ENCODE results near the gene ATG7.

Gene ATG7

GRCh38 chr3:11543141-11543947 is 271.1 kb downstream of the ATG7 start:
- no peak overlapping the region for H3K27ac ChIP-seq
- no peak for DNase-seq (ENCODE audit: low read depth, low spot score)

GRCh38 chr3:11543948-11544387 is 271.8 kb downstream of the ATG7 start:
- no peak for DNase-seq (ENCODE audit: low read depth, low spot score)

DNA sequence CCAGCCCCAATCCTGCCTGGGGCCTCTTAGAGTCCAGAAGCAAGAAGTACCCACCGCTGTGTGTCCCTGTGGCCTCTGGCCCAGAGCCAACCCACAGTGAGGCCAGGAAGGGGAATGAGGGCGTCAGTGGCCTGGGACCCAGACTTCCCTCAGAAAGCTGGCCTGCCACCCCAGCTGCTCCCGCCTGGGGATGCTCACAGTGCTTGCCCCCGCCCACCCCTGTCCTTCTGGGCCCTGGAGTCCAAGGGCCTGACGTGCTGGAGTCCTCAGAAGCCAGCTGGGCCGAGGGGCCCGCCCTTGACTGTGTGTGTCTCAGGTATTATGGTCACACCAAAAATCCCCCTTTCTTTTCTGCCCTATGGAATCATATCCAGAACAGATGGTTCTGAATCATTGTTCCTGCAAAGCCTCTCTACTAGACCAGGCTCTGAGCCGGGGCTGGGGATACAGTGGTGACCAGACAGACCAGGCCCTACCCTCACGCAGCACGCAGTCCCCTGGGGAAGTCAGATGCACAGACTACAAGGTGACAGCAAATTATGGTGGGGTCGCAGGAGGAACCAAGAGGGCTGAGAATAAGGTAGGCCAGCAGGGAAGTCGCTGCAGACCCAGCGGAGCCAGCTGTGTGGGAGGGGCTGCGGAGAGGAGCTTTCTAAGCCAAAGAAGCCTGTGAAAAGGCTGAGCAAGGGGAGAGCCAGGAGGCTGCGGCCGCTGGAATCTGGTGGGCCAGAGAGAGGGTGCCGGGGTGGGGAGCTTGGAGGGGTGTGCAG is 272.4 kb downstream of the ATG7 start:
- DNase-seq (ENCODE audit: low read depth, low spot score) = no peak
- no peak overlapping the region for H3K27ac ChIP-seq

More at GRCh38 chr3:11543948-11544387, 271.8 kb downstream of the ATG7 start:
- H3K27ac ChIP-seq = no peak overlapping the region

DNA sequence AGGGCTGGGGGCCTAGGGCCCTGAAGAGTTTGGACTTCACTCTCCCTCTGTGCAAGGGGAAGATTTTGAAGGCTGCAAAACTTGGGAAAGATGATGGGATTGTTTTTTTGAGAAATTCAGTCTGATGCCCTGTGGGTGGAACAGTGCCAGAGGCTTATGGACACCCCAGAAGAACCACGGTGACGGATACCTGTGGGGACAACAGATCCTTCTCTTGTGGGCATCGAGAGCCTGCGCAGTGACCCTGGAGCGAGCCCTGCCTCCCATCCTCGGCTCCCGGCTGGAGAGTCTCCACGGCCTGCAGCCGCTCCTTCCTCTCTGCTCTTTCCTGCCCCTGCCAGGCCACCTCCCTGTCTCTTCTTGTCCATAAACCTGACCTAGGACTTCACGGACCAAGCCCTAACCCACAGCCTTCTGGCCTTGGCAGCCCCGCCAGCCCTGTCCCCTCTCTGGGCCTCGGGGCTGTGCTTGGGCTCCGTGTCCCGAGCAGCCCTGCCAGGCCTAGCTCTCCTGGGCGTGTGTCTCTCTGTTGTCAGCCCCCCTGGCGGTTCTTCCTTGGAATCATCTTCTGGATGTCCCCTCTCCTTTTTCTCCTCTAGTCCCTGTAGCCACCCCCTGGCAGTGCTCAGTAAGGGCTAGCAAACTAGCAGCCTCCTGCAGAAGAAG is 273.1 kb downstream of the ATG7 start:
- no peak overlapping the region for H3K27ac ChIP-seq
- no peak for DNase-seq (ENCODE audit: low read depth, low spot score)

DNA sequence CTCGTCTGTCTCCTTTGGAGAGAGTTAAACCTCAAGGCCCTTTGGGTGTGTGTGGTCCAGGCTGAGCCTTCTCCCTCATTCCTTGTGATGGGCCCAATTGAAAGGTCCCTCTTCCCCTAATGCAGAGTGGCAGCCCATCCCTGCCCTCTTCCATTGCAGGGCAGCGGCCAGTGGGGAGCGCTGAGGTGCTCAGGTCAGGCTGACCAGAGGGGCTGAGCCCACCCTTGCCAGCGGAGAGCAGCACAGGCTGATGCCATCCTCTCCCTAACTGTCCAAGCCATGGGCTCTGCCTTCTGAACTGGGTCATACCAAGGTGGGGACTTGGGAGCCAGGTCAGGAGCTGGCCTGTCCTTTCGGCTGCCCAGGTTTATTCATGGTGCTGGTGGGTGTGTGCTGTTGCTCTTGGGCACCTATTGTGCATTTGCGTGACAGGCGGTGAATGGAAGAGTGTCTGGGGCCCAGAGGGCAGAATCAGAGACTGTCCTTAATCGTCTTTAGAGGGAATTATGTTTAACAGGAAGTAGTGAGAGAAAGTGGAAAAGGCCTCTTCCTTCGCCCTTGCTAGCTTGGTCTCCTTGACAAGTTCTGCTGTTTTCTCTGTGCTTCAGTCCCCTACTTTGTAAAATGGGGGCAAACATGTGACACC is 274.6 kb downstream of the ATG7 start:
- no peak overlapping the region for H3K27ac ChIP-seq
- DNase-seq (ENCODE audit: low read depth, low spot score) = no peak

DNA sequence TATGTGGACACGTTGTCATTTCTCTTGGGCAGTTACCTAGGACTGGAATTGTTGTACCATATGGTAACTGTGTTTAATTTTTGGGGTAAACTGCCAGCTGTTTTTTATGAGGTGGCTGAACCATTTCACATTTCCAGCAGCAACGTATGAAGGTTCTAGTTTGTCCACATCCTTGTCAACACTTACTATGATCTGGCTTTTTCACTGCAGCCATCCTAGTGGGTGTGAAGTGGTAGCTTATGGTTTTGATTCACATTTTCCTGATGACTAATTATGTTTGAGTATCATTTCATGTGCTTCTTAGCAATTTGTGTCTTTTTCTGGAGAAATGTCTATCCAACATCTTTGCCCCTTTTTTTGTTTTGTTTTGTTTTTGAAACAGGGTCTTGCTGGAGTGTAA is 275.3 kb downstream of the ATG7 start:
- H3K27ac ChIP-seq = no peak overlapping the region

DNA sequence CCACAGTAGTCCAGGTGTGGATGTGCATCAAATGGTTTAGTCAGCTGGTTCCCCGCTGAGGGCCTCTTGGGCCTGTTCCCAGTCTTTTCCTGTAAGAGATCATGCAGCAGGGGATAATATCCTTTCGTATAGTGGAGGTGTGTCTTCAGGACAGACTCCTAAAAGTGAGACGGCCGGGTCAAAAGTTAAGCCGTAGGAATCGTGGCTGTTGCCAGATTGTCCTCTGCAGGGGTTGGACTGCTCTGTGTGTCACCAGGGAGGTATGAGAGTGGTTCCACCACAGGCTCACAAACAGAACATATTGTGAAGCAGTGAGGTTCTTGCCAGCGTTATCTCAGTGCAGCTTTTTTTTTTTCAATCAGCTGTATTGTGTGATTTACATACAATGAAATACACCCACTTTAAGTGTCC is 276.5 kb downstream of the ATG7 start:
- peak overlapping the region; percentile 30 for H3K27ac ChIP-seq
- DNase-seq (ENCODE audit: low read depth, low spot score) = no peak

More for the DNA sequence above, 275.3 kb downstream of the ATG7 start:
- DNase-seq (ENCODE audit: low read depth, low spot score) = no peak

- no peak for DNase-seq (ENCODE audit: low read depth, low spot score)
- H3K27ac ChIP-seq = peak overlapping the region; percentile 30
Measured at GRCh38 chr3:11549580-11550140, 277.5 kb downstream of the ATG7 start.

DNA sequence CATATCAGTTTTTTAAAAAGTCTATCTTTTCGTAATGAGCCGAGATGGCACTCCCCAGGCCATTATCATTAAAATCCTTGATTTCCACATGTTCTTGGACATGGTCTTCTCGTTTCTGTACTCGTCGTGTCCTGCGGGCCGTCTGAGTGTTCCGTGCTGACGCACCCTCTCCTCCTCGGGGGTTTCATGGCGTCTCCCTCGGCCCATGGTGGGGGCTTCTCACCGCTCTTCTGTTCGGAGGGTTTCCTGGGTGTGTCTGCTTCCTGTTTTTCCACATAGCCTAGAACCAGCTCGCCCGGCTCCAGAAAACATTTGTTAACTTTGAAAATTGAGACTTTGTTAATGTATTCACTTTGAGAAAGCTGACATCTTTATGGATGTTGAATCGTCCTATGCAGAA is 278.8 kb downstream of the ATG7 start:
- DNase-seq (ENCODE audit: low read depth, low spot score) = no peak
- no peak overlapping the region for H3K27ac ChIP-seq

DNA sequence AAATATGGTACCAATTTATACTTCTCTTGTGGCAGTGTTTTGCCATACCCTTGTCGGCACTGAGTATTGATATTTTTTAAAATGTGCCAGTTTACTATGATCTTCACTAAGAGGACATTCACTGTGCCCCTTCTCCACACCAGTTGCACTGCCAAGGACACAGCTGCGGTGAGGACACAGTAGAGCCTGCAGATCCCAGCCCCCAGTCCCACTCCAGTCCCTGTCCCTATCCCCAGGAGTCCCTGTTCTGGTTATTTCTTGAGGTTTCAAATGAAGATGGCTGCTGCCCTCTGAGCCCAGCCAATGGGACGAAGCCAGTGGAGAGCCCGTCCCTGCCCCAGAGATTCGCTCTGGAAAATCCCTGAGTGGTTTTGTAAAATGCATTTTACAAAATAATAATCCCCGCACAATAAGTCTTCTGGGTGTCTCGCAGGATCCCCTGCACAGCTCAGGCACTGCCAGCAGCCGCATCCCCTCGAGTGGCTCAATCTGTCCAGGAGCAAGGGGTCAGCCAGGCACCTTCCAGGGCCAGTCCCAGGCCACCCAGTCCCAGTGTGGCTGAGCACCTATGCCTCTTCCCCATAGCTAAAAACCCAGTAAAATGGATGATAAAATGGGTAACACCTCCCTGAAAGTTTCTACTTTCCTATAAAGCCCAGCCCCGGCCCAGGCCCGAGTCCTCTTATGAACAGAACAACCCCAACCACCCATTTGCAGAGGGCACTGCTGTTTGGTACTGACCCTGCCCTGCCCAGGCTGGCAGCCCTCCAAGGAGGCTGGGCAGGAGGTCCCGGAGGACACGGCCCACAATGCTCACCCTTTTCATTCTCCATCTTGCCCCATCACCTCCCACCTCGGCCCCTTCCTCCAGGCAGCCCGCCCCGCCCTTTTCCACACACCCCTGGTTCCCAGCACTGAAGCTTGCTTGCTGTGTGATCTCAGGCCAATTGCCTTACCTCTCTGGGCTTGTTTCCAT is 280.4 kb downstream of the ATG7 start:
- no peak for DNase-seq (ENCODE audit: low read depth, low spot score)
- H3K27ac ChIP-seq = no peak overlapping the region

- H3K27ac ChIP-seq = no peak overlapping the region
- no peak for DNase-seq (ENCODE audit: low read depth, low spot score)
Measured at GRCh38 chr3:11553436-11554235, 281.4 kb downstream of the ATG7 start.

GRCh38 chr3:11554236-11554610 is 282.0 kb downstream of the ATG7 start:
- no peak for DNase-seq (ENCODE audit: low read depth, low spot score)
- H3K27ac ChIP-seq = no peak overlapping the region

DNA sequence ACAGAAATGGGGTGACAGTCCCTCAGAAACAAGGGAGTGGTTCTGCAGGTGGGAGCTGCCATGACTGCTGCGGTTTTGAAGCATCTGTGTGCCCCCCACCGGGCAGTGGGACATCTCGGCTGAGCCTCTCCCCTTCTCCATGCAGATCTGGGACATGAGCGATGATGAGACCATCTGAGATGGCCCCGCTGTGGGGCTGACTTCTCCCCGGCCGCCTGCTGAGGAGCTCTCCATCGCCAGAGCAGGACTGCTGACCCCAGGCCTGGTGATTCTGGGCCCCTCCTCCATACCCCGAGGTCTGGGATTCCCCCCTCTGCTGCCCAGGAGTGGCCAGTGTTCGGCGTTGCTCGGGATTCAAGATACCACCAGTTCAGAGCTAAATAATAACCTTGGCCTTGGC is 282.5 kb downstream of the ATG7 start:
- H3K27ac ChIP-seq = no peak overlapping the region
- no peak for DNase-seq (ENCODE audit: low read depth, low spot score)

- no peak overlapping the region for H3K27ac ChIP-seq
Measured at GRCh38 chr3:11555211-11555782, 283.1 kb downstream of the ATG7 start.

GRCh38 chr3:11555881-11556633 is 283.9 kb downstream of the ATG7 start:
- DNase-seq (ENCODE audit: low read depth, low spot score) = no peak
- no peak overlapping the region for H3K27ac ChIP-seq

More at GRCh38 chr3:11555211-11555782, 283.1 kb downstream of the ATG7 start:
- no peak for DNase-seq (ENCODE audit: low read depth, low spot score)

DNA sequence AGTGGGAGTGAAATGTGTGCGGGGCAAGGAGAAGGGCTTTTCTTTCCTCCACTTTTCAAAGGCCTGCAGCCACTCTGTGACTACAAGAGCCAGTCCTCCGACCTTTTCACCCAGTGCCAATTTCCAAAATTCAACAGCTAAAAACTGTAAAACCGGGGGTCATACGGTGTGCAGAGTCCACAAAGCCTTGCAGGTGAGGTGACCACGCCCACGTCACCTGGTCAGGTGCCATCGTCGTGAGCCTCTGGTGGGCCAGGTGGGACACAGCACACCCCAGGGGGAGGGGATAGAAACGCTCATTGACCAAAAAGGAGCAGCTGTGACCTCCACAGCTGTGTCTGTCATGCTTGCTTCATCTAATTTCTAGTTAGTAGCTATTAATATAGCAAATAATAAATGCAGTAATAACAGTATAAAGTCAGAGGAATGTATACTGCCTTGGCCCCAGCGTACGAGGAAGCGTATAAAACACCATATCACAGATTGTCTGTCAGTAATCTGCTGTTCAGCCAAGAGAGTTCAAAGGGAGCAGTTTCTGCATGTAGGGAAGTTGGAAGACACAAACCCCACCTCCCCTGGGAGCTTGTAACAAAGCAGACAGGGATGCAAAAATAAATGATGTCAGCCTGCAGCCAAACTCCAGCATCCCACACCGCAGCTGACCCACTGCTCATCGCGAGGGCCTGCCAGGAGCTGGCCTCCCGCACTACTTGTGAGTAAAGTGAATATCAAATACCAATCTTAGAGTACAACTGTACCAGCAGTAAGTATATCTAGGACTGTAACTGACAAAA is 284.9 kb downstream of the ATG7 start:
- peak overlapping the region; percentile 49 for H3K27ac ChIP-seq
- no peak for DNase-seq (ENCODE audit: low read depth, low spot score)
